Tibial nerve (tissue), 4 donors: ENCODE results near the gene IFT172. TPM values are rescaled to one million over a fixed set of nuclear protein-coding genes. Genes with fewer than 3 reads are reported as not detected.
"Not testable (repeated sequence)": the region's sequence is repeated elsewhere in the genome, so short reads cannot be mapped to it uniquely, and the experiment has no call there.

Source experiments
- DNase-seq, 2 donors: peaks; one replicate each; pipeline ENCODE4 v3.0.0-alpha.2; 2019; ENCODE audit warnings: low spot score in 2 of 2
- H3K27ac ChIP-seq, 4 donors: fragments of 200-600 bp; sonication (generic) in 3 of 4; one replicate each; pipeline ENCODE4 v1.5.1; 2017 to 2019; ENCODE audit warnings: mild to moderate bottlenecking in 1 of 4
- H3K27me3 ChIP-seq, 2 donors: fragments of 200-600 bp; sonication (generic) in 1 of 2; one replicate each; pipeline versions ENCODE4 v1.5.1 to v1.6.0; 2017 to 2019
- H3K36me3 ChIP-seq, 3 donors: fragments of 200-600 bp; sonication (generic); one replicate each; pipeline ENCODE4 v1.5.1; 2018 to 2019
- H3K4me1 ChIP-seq, 4 donors: fragments of 200-600 bp; sonication (generic) in 3 of 4; one replicate each; pipeline ENCODE4 v1.5.1; 2017 to 2019
- H3K4me3 ChIP-seq, 4 donors: fragments of 200-600 bp; sonication (generic) in 3 of 4; one replicate each; pipeline ENCODE4 v1.5.1; 2017 to 2019; ENCODE audit warnings: mild to moderate bottlenecking in 1 of 4, moderate library complexity in 1 of 4
- H3K9me3 ChIP-seq, 4 donors: fragments of 200-600 bp; sonication (generic) in 3 of 4; one replicate each; pipeline ENCODE4 v1.5.1; 2017 to 2019
- EP300 ChIP-seq, 2 donors: sonication (generic); formaldehyde crosslinking; IDR thresholded peaks; one replicate each; pipeline ENCODE4 v1.6.1; 2017; ENCODE audit warnings: antibody characterized with exemption in 2 of 2, mild to moderate bottlenecking in 1 of 2
- POLR2A ChIP-seq, 2 donors: fragments of 450-650 bp; IDR thresholded peaks; one replicate each; pipeline ENCODE4 v1.6.1; 2017; ENCODE audit warnings: antibody characterized with exemption in 2 of 2, mild to moderate bottlenecking in 2 of 2, moderate library complexity in 2 of 2
- WGBS, 2 donors: methylation state at CpG; one replicate each; pipeline ENCODE4 v1.1.5; 2018; 5-methylcytosine and 5-hydroxymethylcytosine counted together
- total RNA-seq, 4 donors: library from RNA; depleted of rRNA; stranded (reverse); fragments of >200 nt; gene quantifications; one replicate each; pipeline ENCODE4 v1.1.0, GENCODE V29; 2016
- TF ChIP-seq, protein P1 (sequence below), 5 experiments: fragments of 200-600 bp in 3 of 5; fragments of 450-650 bp in 2 of 5; sonication (generic) in 3 of 5; IDR thresholded peaks; one replicate each; pipeline ENCODE4 v1.5.1; 2016 to 2019; ENCODE audit warnings: antibody characterized with exemption in 5 of 5, mild to moderate bottlenecking in 3 of 5, moderate library complexity in 2 of 5

IFT172 gene
- total RNA-seq, 4 donors from 2014 or later: 27.8 to 61.4 (median 40.9) TPM

DNA sequence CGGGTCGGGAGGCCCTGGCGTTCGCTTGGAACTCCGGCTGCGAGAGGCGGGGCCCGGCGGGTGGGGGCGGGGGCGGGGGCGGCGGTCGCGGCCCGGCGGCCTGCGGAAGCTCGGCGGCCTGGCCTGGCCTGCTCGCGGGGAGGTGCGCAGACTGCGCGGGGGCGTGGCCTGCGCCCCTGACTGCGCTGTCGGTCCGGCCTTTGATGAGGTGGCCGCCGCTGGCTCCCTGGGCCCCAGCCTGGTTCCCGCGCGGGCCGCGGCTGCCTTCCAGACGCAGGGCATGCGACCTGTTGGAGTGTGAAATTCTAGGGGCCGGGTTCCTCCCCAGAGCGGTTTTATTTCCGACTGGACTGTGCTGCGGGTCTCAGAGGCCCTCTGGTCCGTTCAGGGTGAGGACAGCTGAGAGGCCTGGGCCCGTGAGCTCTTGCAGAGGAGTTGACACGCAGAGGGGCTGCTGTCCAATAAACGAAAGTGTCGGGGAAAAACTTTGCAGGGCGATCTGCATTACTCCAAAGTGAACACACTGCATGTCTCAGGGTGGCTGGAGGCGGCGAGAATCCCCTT lies 60.5 kb downstream of the IFT172 start:
- H3K27me3 ChIP-seq: no peaks in the 10 kb centered on the region
- H3K4me1 ChIP-seq: peaks cover 0 to 44% (median 19%) of the 10 kb centered on the region in 4 donors
- DNase-seq: peak; percentile 27 to 54
- peak overlapping the region; percentile 85 to 98 (median 93) for H3K4me3 ChIP-seq
- TF ChIP-seq POLR2A (IDR thresholded peaks at IDR 0.05) (no peak), EP300 (IDR thresholded peaks at IDR 0.05) (no peak)
- TF ChIP-seq, protein P1, sequence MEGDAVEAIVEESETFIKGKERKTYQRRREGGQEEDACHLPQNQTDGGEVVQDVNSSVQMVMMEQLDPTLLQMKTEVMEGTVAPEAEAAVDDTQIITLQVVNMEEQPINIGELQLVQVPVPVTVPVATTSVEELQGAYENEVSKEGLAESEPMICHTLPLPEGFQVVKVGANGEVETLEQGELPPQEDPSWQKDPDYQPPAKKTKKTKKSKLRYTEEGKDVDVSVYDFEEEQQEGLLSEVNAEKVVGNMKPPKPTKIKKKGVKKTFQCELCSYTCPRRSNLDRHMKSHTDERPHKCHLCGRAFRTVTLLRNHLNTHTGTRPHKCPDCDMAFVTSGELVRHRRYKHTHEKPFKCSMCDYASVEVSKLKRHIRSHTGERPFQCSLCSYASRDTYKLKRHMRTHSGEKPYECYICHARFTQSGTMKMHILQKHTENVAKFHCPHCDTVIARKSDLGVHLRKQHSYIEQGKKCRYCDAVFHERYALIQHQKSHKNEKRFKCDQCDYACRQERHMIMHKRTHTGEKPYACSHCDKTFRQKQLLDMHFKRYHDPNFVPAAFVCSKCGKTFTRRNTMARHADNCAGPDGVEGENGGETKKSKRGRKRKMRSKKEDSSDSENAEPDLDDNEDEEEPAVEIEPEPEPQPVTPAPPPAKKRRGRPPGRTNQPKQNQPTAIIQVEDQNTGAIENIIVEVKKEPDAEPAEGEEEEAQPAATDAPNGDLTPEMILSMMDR (IDR thresholded peaks at IDR 0.05): no peak
- peak overlapping the region; percentile 95 to 99 (median 98) for H3K27ac ChIP-seq
- 0% methylated on average over 19 to 25 of the region's 51 CpGs for WGBS, 2 donors
- H3K36me3 ChIP-seq: peaks cover 0 to 11% (median 10%) of the 10 kb centered on the region in 3 donors
- H3K9me3 ChIP-seq: no peaks in the 10 kb centered on the region

DNA sequence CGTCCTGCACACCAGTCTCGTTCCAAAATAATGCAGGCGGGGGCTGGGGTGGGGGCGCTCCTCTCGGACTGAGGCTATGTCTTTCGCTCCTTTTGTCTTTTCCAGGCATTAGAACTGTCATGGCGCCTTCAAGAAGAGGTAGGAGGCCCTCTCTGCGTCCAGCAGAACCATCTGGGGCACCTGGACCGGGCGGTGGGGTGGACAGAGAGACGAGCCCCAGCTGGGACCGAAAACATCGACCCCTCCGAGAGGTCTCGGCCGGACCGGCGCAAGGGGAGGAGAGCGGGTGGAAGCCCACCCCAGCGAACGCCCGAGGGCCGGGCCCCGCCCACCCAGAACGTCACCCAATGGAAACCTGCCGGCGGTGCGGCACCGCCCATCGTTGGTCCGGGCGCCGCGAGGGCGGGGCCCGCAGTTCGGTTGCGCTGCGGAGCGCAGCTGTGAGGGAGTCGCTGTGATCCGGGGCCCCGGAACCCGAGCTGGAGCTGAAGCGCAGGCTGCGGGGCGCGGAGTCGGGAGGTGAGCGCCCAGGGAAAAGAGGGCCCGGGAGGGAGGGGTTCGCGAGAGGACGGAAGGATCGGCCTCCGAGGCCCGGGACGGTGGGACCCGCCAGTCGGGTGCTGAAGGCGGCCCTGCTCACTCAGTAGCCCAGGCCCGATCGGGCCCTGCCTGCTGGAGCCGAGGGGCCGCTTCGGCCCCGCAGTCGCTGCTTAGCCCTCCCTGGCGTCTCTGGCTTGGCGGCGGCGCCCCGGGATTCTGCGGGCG lies 61.1 kb downstream of the IFT172 start, which contains the start of gene NRBP1:
TSS of gene NRBP1 (plus strand) at position 419 of the 765 bp plus-strand sequence. CDS start 4,643 bp downstream, outside the sequence.
- no peaks in the 10 kb centered on the region for H3K27me3 ChIP-seq
- TF ChIP-seq POLR2A (IDR thresholded peaks at IDR 0.05): peak; percentile 68 to 91
- TF ChIP-seq, protein P1 (IDR thresholded peaks at IDR 0.05): peak in 1 of 5 experiments; percentile 14
- TF ChIP-seq EP300 (IDR thresholded peaks at IDR 0.05): peak; percentile 61 to 97
- peak within 1 kb of the TSS; percentile 85 to 98 (median 93) for H3K4me3 ChIP-seq
- WGBS, 2 donors: 0 to 1% methylated on average over 53 to 64 of the region's 75 CpGs
- peaks cover 0 to 44% (median 19%) of the 10 kb centered on the region in 4 donors for H3K4me1 ChIP-seq
- H3K9me3 ChIP-seq: no peaks in the 10 kb centered on the region
- peaks cover 0 to 5% (median 3%) of the 10 kb centered on the region in 3 donors for H3K36me3 ChIP-seq
- H3K27ac ChIP-seq: peak within 1 kb of the TSS; percentile 95 to 99 (median 98)
- peak; percentile 83 to 89 for DNase-seq

GRCh38 chr2:27427863-27428212 lies 61.7 kb downstream of the IFT172 start:
- DNase-seq: no peak
- Histone ChIP-seq H3K4me1 (peaks cover 0 to 39% (median 19%) of the 10 kb centered on the region in 4 donors), H3K4me3 (peak overlapping the region; percentile 85 to 98 (median 93)), H3K27me3 (no peaks in the 10 kb centered on the region), H3K27ac (peak overlapping the region; percentile 95 to 99 (median 98)), H3K36me3 (no peaks in the 10 kb centered on the region), H3K9me3 (no peaks in the 10 kb centered on the region)
- TF ChIP-seq POLR2A (IDR thresholded peaks at IDR 0.05): no peak
- WGBS, 2 donors: 15 to 16% methylated on average over 7 of the region's 7 CpGs

- DNase-seq, H3K27me3 ChIP-seq: not testable (repeated sequence)
- 89 to 96% methylated on average over 10 of the region's 10 CpGs for WGBS, 2 donors
Observed at GRCh38 chr2:27425039-27425438, 64.5 kb downstream of the IFT172 start.

GRCh38 chr2:27422958-27423357 lies 66.6 kb downstream of the IFT172 start:
- no peaks in the 10 kb centered on the region for H3K36me3 ChIP-seq
- H3K27ac ChIP-seq: no peak overlapping the region
- no peak overlapping the region for H3K4me3 ChIP-seq
- H3K27me3 ChIP-seq: no peaks in the 10 kb centered on the region
- TF ChIP-seq POLR2A (IDR thresholded peaks at IDR 0.05): no peak
- TF ChIP-seq, protein P1 (IDR thresholded peaks at IDR 0.05): no peak
- no peak for DNase-seq
- H3K9me3 ChIP-seq: no peaks in the 10 kb centered on the region
- peaks cover 0 to 5% (median 0%) of the 10 kb centered on the region in 4 donors for H3K4me1 ChIP-seq
- WGBS, 2 donors: 90 to 93% methylated on average over 3 of the region's 3 CpGs

More at GRCh38 chr2:27425039-27425438, 64.5 kb downstream of the IFT172 start:
- not testable (repeated sequence) for H3K27ac ChIP-seq, H3K36me3 ChIP-seq, H3K9me3 ChIP-seq, H3K4me3 ChIP-seq
- peaks cover 0 to 11% (median 7%) of the 10 kb centered on the region in 4 donors for H3K4me1 ChIP-seq

DNA sequence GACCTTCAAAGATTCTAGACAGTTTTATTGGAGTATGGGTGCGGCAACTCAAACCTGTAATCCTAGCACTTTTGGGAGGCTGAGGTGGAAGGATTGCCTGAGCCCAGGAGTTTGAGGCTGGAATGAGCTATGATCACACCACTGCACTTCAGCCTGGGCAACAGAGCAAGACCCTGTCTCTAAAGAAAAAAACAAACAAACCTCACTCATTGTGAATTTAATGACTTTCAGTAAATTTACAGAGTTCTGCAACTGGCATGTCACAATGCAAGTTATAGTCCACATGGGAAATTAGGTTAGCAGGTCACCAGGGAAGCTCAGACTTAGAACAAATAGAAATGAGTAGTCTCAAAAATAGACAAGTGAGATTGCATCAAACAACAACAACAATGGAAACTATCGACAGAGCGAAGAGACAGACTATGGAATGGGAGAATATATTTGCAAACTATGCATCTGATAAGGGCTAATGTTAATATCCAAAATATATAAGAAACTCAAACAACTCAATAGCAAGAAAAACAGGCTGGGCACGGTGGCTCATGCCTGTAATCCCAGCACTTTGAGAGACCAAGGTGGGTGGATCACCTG lies 67.8 kb downstream of the IFT172 start:
- H3K9me3 ChIP-seq: no peaks in the 10 kb centered on the region
- no peaks in the 10 kb centered on the region for H3K4me1 ChIP-seq
- H3K27ac ChIP-seq: no peak overlapping the region
- H3K27me3 ChIP-seq: no peaks in the 10 kb centered on the region
- WGBS, 2 donors: 79 to 82% methylated on average over 4 of the region's 4 CpGs
- H3K36me3 ChIP-seq: no peaks in the 10 kb centered on the region
- H3K4me3 ChIP-seq: no peak overlapping the region
- TF ChIP-seq POLR2A (IDR thresholded peaks at IDR 0.05) (no peak), EP300 (IDR thresholded peaks at IDR 0.05) (no peak)
- TF ChIP-seq, protein P1 (IDR thresholded peaks at IDR 0.05): no peak
- no peak for DNase-seq
